ENCODE data around the gene XRRA1.

Gene XRRA1

GRCh38 chr11:74949753-74950137 lies 854 bp upstream of the XRRA1 start:
- DNase-seq, result no peak

- DNase-seq, result no peak
Measured at GRCh38 chr11:74948546-74948897, 369 bp downstream of the XRRA1 start.

GRCh38 chr11:74942073-74942759 lies 6.7 kb downstream of the XRRA1 start:
- DNase-seq, result no peak

- DNase-seq, result no peak
Measured at GRCh38 chr11:74941492-74941891, 7.4 kb downstream of the XRRA1 start.

- no peak for DNase-seq
Measured at GRCh38 chr11:74937696-74938475, 11.0 kb downstream of the XRRA1 start.

- DNase-seq, result no peak
Measured at GRCh38 chr11:74936976-74937375, 11.9 kb downstream of the XRRA1 start.

- no peak for DNase-seq
Measured at GRCh38 chr11:74936087-74936486, 12.8 kb downstream of the XRRA1 start.

- no peak for DNase-seq
Measured at GRCh38 chr11:74935285-74935684, 13.6 kb downstream of the XRRA1 start.

- DNase-seq, result no peak
Measured at GRCh38 chr11:74933765-74934164, 15.1 kb downstream of the XRRA1 start.

- no peak for DNase-seq
Measured at GRCh38 chr11:74932797-74933196, 16.1 kb downstream of the XRRA1 start.

GRCh38 chr11:74932169-74932568 lies 16.7 kb downstream of the XRRA1 start:
- DNase-seq, result no peak

GRCh38 chr11:74929431-74930363 lies 19.2 kb downstream of the XRRA1 start:
- DNase-seq, result peak; percentile 66

- no peak for DNase-seq
Measured at GRCh38 chr11:74927496-74927895, 21.4 kb downstream of the XRRA1 start.

- no peak for DNase-seq
Measured at GRCh38 chr11:74926304-74927030, 22.4 kb downstream of the XRRA1 start.

GRCh38 chr11:74925281-74925680 lies 23.6 kb downstream of the XRRA1 start:
- DNase-seq, result no peak

- DNase-seq, result no peak
Measured at GRCh38 chr11:74923125-74923524, 25.8 kb downstream of the XRRA1 start.

GRCh38 chr11:74909812-74910211 lies 39.1 kb downstream of the XRRA1 start:
- DNase-seq, result no peak

- DNase-seq, result no peak
Measured at GRCh38 chr11:74909385-74909784, 39.5 kb downstream of the XRRA1 start.

GRCh38 chr11:74905326-74905725 lies 43.6 kb downstream of the XRRA1 start:
- no peak for DNase-seq

- DNase-seq, result no peak
Measured at GRCh38 chr11:74902342-74902741, 46.5 kb downstream of the XRRA1 start.

GRCh38 chr11:74896311-74896710 lies 52.6 kb downstream of the XRRA1 start:
- no peak for DNase-seq

- DNase-seq, result no peak
Measured at GRCh38 chr11:74895340-74896116, 53.4 kb downstream of the XRRA1 start.

All from activated T-cell treated with anti-CD3 and anti-CD28 coated beads for 4 hours (primary cell).